Measurements from ENCODE around the gene SPEM1.
"Not testable (repeated sequence)": the region's sequence is repeated elsewhere in the genome, so short reads cannot be mapped to it uniquely, and the experiment has no call there.

Gene SPEM1

DNA sequence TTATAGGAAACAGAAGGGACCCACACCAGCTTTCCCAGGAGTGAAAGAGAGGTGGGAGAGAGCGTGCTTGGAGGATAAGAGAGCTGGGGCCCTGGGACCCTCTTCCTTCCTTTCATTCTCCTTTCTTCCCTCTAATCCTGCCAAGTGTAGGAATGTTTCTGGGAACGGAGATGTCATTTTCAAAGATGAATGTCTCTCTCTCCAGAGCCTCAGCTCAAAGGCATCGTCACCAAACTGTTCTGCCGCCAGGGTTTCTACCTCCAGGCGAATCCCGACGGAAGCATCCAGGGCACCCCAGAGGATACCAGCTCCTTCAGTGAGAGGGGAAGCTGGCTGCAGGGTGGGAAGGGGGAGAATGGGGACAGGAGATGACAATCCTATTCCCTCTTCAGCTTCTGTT is 21.1 kb downstream of the SPEM1 start:
- no peak for DNase-seq

DNA sequence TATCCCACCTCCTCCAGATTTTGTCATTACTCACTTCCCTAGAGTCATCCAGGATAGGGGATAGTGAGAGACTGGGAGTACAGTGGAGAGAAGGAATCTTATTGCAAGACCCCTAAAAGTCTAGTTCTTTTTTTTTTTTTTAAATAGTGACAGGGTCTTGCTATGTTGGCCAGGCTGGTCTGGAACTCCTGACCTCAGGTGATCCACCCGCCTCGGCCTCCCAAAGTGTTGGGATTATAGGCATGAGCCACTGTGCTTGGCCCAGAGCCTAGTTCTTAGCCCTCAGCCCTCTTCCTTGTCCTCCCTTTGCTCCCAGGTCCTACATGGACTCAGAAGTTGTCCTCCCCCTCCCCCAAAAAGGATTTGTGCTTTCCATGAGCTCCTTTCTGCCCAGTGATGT is 22.0 kb downstream of the SPEM1 start:
- no peak for DNase-seq

- DNase-seq: no peak
These were observed 23.7 kb downstream of the SPEM1 start for GRCh38 chr17:7443499-7444485.

DNA sequence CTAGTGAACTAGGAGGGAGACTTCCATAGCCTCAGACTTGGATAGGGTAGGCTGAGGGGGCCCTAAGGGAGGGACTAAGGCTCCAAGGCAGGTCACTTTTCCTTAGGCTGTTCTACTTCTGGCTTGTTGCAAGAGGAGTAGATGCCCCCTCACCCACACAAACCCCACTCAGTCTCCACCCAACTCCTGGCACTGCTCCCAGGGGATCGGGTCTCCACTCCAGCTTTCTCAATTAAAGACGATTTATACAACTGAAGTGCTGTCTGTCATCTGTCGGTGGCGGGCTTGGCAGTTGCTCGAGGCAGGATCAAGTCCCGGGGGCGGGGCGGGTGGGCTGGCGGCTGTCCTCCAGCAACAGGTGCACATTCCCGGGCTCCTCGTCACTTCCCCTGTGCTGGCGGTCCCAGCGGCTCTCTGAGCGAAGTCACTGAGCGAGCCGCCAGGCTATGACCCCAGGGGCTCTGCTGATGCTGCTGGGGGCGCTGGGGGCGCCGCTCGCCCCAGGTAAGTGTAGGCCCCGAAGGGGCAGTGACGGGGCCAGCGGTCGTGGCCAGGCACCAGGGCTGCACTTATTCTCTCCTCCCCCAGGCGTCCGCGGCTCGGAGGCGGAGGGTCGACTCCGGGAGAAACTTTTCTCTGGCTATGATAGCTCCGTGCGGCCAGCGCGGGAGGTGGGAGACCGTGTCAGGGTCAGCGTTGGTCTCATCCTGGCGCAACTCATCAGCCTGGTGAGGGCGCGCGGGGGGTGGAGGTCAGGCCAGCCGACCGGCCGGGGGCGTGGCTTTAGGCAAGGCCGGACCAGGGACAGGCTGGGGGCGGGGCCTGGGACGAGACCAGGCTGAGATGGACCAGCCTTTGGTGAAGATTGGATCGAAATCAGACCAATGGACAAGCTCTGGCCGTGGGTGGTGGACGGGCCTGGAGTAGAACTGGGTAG is 24.8 kb downstream of the SPEM1 start, which contains the start of gene CHRNB1:
CHRNB1 (plus strand) TSS at position 380 of the 937 bp plus-strand sequence; CDS start at position 447, 67 bp downstream.
- peak; percentile 59 to 66 for DNase-seq

GRCh38 chr17:7445619-7445968 is 25.5 kb downstream of the SPEM1 start:
- no peak for DNase-seq

DNA sequence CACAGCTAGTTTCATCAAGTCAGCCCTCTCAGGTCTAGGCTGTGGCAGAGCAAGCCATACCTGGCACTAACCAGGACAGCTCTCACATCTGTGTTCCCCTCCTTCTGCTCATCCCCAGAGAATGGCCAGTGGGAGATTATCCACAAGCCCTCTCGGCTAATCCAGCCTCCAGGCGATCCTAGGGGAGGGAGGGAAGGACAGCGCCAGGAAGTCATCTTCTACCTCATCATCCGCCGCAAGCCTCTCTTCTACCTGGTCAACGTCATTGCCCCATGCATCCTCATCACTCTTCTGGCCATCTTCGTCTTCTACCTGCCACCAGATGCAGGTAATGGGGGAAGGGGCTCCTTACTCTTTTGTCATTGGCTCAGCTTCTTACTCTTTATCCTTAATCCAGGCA is 28.3 kb downstream of the SPEM1 start:
- no peak for DNase-seq

- DNase-seq: no peak
These were observed 39.9 kb downstream of the SPEM1 start for GRCh38 chr17:7459961-7460545.

DNA sequence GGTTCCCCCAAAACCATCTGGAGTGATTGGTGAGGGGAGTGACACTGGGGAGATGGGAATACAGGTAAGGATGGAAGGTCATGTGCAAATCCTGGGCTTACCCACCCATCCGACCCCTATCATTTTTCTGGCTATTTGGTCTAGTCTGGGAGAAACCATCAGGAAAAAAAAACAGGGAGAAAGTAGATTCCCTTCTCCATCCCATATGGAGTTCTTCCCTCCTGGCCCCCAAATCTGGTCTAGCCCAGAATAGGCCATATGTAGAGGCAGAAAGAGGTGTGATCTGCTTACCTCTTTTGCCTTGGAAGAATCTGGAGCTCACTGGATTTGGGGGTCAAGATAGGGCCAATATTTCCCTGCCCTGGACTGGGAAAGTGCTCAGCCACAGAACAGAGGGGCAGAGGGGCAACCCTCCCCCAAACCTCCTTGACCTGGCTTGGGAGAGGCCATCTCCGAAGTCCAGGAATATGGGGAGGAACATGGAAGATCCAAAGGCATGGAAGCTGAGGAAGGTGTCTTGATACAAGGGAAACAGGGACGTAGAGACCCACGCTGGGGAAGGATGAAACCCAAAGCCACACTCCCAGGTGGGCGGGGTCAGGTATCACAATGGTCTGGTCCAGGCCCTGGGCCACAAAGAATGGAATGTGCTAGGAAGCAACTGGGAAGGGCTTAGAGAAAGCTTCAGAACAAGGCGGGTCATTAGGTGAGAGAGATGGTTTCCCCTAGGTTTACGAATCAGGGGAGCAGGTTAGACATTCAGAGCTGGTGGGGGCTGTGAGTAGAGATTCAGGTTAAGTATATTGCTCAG is 40.9 kb downstream of the SPEM1 start:
- DNase-seq: no peak

DNA sequence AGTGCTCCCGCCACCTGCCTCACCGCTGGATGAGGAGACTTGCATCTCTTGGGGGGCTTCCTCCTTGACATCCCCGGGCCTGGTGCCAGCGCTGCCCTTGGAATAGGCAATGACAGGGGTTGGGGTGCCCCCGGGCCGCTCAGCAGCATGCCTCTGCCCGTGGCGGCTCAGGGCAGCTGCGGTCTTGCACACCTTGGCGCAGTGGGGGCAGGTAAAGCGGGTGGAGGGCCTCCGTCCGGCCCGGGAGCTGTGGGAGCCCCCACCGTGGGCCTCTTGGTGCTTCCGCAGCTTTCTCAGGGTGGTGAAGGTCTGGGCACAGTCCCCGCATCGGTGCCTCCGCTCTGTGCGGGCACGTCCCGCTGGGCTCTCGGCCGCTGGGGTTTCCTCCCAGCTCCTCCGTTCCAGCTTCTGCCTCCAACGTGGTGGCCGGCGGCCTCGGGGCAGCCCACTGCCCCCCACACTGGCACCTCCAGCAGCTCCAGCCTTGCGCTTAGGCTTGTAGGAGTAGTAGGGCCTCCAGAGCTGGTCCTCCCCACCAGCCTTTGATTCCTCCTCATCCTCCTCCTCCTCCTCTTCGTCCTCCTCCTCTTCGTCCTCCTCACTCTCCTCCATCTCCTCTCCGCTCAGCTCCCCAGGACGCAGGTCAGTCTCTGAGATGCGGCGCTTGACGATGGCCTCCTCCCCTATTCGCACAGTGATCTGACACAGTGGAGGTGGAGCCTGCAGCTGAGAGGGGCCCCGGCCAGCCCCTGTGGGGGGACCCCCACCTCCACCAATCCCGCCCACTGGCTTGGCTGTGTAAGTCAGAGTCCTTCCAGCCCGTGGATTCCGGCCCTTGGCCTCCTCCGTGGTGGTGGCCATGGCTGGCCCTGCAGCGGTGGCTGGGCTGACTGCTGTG is 42.6 kb downstream of the SPEM1 start:
- DNase-seq: no peak

DNA sequence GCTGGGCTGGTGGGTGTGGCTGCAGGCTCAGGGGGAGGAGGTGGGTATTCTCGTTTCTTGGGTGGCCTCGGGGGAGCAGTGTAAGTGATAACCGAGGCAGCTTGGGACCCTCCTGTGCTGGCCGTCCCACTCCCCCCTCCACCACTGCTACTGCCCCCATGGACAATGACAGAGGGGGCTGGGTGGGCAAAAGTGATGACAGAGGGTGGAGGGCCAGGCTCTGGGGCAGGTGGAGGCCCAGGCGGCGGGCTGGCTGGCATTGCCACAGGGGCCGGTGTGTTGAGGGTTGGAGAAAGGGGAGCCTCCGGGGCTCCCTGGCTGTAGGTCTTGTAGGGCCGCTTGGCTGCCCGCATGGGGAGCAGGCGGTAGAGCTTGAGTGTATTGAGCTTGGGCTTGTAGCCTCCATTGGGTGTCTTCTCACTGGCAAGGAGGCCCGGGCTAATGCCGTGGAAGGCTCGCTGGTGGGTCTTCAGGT is 43.3 kb downstream of the SPEM1 start:
- DNase-seq: no peak

DNA sequence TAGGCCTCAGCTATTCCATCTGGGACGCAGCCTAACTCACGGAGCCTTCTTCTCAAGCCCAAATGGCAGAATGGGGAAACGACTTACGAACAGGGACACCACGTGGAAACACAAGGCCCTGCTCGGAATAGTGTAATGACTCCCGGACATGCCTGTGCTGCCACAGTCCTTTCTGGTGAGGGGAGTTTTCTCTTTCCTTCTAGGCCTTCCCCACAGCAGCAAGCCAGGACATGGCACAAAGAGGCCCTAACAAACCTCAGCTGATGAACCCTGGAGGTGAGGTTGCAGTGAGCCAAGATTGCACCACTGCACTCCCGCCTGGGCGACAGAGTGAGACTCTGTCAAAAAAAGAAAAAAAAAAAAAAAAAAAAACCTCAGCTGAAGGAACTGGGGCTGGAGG is 44.0 kb downstream of the SPEM1 start:
- no peak for DNase-seq

GRCh38 chr17:7465597-7466275 is 45.6 kb downstream of the SPEM1 start:
- DNase-seq: no peak

DNA sequence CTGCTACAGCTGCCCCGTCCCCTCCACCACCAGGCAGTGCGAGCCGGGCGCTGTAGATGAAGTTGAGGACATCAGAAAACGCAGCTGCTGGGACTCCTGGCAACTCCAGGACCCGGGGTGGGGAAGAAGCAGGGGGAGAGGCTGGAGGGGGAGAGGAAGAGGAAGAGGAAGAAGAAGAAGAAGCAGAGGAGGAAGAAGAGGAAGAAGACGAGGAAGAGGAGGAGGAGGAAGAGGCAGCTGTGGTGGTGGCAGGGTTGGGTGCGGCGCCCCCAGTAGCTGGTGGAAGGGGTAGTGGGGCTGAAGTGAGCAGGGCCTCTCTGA is 46.2 kb downstream of the SPEM1 start:
- no peak for DNase-seq

GRCh38 chr17:7466639-7467341 is 46.7 kb downstream of the SPEM1 start:
- peak; percentile 62 to 74 for DNase-seq

DNA sequence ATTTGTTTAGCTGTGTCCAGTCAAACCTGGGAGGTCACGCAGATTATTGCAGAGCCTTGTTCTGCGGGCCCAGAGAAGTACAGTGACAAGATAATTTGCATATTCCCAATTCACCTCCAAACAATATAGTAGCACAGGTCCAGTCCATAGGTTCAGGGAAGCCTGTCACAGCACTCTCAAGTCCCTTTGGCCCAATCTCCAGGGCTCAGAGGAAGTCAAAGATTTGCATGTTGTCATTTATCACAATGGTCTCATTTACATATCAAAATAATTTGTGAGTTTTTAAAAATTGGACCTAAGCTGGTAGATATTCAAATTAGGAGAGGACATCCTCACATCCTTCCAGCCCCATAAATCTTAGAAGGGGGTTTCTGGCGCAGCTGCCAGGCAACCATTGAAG is 47.4 kb downstream of the SPEM1 start:
- no peak for DNase-seq

- DNase-seq: no peak
These were observed 48.2 kb downstream of the SPEM1 start for GRCh38 chr17:7468290-7468689.

DNA sequence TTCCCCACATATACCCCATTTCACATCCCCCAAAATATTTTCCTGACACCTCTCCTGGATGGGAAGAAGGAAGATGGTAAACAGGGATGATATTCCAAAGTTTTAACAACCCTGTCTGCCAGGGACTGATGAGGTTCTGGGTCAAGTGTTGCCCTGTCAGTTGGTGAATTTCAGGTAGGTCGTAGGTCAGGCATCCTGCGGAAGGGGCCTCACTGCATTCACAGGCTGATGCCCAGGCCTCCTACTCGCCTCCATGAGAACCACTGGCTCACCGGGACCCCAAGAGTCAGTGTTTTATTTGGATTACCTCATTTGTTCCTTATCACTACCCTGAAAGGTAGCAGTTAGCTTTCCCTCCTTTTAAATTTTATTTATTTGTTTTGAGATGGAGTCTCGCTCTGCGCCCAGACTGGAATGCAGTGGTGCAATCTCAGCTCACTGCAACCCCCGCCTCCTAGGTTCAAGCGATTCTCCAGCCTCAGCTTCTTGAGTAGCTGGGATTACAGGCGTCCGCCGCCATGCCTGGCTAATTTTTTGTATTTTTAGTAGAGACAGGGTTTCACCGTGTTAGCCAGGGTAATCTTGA is 48.8 kb downstream of the SPEM1 start:
- no peak for DNase-seq

DNA sequence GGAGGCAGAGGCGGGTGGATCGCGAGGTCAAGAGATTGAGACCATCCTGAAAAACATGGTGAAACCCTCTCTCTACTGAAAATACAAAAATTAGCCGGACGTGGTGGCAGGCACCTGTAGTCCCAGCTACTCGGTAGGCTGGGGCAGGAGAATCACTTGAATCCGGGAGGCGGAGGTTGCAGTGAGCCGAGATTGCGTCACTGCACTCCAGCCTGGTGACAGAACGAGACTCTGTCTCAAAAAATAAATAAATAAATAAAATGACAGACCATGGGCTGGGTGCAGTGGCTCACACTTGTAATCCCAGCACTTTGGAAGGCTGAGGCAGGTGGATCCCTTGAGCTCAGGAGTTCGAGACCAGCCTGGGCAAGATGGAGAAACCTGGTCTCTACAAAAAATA is 49.7 kb downstream of the SPEM1 start:
- not testable (repeated sequence) for DNase-seq

GRCh38 chr17:7470457-7470973 is 50.4 kb downstream of the SPEM1 start:
- DNase-seq: not testable (repeated sequence)

Data from inflammatory macrophage (primary cell).